Loucy (cell line): ENCODE measurements around the gene DOCK10.

Experiments
- H2AFZ ChIP-seq: fragments of 200-600 bp; sonication (generic); 2 replicates; pipeline ENCODE4 v1.6.0; 2016; ENCODE audit warnings: antibody characterized with exemption, mild to moderate bottlenecking, low read length, moderate library complexity
- H3F3A ChIP-seq: fragments of 200-600 bp; 2 replicates; pipeline ENCODE4 v1.6.0; 2016; ENCODE audit warnings: antibody characterized with exemption, low read depth, mild to moderate bottlenecking
- H3K27me3 ChIP-seq: fragments of 200-600 bp; sonication (generic); 2 replicates; pipeline ENCODE4 v1.6.1; 2014; ENCODE audit warnings: low read length, mild to moderate bottlenecking; ENCODE audit not compliant: insufficient read depth, poor library complexity, severe bottlenecking
- H3K36me3 ChIP-seq: fragments of 200-600 bp; sonication (generic); 2 replicates; pipeline ENCODE4 v1.6.1; 2016; ENCODE audit warnings: low read length; ENCODE audit not compliant: insufficient read depth
- H3K4me1 ChIP-seq: fragments of 200-600 bp; sonication (generic); 2 replicates; pipeline ENCODE4 v1.5.1; 2014; ENCODE audit warnings: low read length, mild to moderate bottlenecking; ENCODE audit not compliant: insufficient read depth, poor library complexity, severe bottlenecking
- H3K4me2 ChIP-seq: fragments of 200-600 bp; sonication (generic); 2 replicates; pipeline ENCODE4 v1.6.0; 2014; ENCODE audit warnings: antibody characterized with exemption, low read length, low read depth, mild to moderate bottlenecking; ENCODE audit not compliant: poor library complexity, severe bottlenecking
- H3K4me3 ChIP-seq: fragments of 200-600 bp; sonication (generic); 2 replicates; pipeline ENCODE4 v1.5.1; 2014; ENCODE audit warnings: low read length, mild to moderate bottlenecking, mixed read lengths; ENCODE audit not compliant: poor library complexity, severe bottlenecking
- H3K79me2 ChIP-seq: fragments of 200-600 bp; sonication (generic); 2 replicates; pipeline ENCODE4 v1.6.1; 2014; ENCODE audit warnings: low read length; ENCODE audit not compliant: insufficient read depth
- H3K9ac ChIP-seq: fragments of 200-600 bp; sonication (generic); 2 replicates; pipeline ENCODE4 v1.6.0; 2014; ENCODE audit warnings: mild to moderate bottlenecking, low read depth, low read length, moderate library complexity; ENCODE audit not compliant: poor library complexity, severe bottlenecking
- H3K9me2 ChIP-seq: fragments of 200-600 bp; sonication (generic); replicated peaks from 2 replicates; pipeline ENCODE4 v1.6.1; 2016; ENCODE audit warnings: low read depth, low read length, mixed read lengths
- H3K9me3 ChIP-seq: fragments of 200-600 bp; sonication (generic); 2 replicates; pipeline ENCODE4 v1.6.1; 2014; ENCODE audit warnings: mild to moderate bottlenecking, antibody characterized with exemption, low read length, low read depth; ENCODE audit not compliant: insufficient read depth
- H4K20me1 ChIP-seq: fragments of 200-600 bp; sonication (generic); 2 replicates; pipeline ENCODE4 v1.6.0; 2014; ENCODE audit warnings: antibody characterized with exemption, low read length, mild to moderate bottlenecking; ENCODE audit not compliant: insufficient read depth, poor library complexity, severe bottlenecking
- EZH2phosphoT487 ChIP-seq: fragments of 200-600 bp; IDR thresholded peaks from 2 replicates; pipeline ENCODE4 v1.6.1; 2018; ENCODE audit warnings: antibody characterized with exemption, mild to moderate bottlenecking, moderate library complexity, borderline replicate concordance
- TF ChIP-seq, protein P1 (sequence below): fragments of 200-600 bp; sonication (generic); conservative IDR thresholded peaks from 2 replicates; pipeline ENCODE4 v1.5.1; 2014; ENCODE audit warnings: mild to moderate bottlenecking, antibody characterized with exemption, low read length

The DOCK10 gene

DNA sequence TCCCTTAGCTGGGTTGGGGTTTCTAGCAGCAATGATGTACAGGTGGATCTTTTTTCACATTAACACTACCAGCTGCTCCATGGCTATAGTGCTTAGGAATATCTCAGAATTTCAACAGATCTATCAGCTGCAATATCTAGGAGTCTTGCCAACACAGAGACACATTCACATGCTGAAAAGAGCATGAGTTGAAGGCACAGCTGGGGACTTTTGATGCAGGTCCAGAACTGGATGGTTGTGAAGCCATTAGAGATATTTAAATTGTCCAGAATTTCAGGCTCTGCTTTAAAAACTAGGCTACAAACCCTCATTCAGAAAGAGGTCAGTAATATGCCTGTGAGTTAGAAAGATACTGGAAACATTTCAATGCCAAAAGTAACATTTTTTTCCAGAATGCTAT, 203.9 kb downstream of the DOCK10 start:
- H4K20me1 ChIP-seq, result no peaks in the 10 kb centered on the region
- no peak overlapping the region for H2AFZ ChIP-seq
- no peak overlapping the region for H3K4me3 ChIP-seq
- TF ChIP-seq EZH2phosphoT487, result no peak
- TF ChIP-seq, protein P1, sequence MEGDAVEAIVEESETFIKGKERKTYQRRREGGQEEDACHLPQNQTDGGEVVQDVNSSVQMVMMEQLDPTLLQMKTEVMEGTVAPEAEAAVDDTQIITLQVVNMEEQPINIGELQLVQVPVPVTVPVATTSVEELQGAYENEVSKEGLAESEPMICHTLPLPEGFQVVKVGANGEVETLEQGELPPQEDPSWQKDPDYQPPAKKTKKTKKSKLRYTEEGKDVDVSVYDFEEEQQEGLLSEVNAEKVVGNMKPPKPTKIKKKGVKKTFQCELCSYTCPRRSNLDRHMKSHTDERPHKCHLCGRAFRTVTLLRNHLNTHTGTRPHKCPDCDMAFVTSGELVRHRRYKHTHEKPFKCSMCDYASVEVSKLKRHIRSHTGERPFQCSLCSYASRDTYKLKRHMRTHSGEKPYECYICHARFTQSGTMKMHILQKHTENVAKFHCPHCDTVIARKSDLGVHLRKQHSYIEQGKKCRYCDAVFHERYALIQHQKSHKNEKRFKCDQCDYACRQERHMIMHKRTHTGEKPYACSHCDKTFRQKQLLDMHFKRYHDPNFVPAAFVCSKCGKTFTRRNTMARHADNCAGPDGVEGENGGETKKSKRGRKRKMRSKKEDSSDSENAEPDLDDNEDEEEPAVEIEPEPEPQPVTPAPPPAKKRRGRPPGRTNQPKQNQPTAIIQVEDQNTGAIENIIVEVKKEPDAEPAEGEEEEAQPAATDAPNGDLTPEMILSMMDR, result no peak
- H3K27me3 ChIP-seq, result no peaks in the 10 kb centered on the region
- H3K9ac ChIP-seq, result no peak overlapping the region
- no peaks in the 10 kb centered on the region for H3K9me2 ChIP-seq
- no peaks in the 10 kb centered on the region for H3K4me1 ChIP-seq
- no peak overlapping the region for H3K4me2 ChIP-seq
- H3F3A ChIP-seq, result no peaks in the 10 kb centered on the region
- H3K79me2 ChIP-seq, result no peaks in the 10 kb centered on the region
- no peaks in the 10 kb centered on the region for H3K9me3 ChIP-seq
- peaks cover 61% of the 10 kb centered on the region for H3K36me3 ChIP-seq

DNA sequence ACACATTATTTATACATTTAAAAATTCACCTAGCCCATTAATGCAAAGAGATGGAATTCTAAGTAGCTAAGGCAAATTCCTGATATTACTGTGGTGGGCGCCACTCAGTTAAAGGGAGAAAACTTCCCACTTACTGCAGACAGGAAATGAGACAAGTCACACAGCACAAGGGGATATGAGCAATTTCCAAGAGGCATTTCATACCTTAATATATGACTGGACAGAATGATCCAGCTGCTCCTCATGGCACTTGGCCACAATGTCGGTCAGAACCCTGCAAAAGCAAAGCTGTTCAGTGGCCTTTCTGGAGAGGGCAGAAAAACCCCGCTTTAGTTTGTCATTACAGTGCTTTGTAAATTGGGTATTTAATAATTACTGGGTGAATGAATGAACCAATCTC, 204.7 kb downstream of the DOCK10 start:
- H3K9me3 ChIP-seq, result no peaks in the 10 kb centered on the region
- H4K20me1 ChIP-seq, result no peaks in the 10 kb centered on the region
- H3K79me2 ChIP-seq, result no peaks in the 10 kb centered on the region
- H2AFZ ChIP-seq, result no peak overlapping the region
- no peaks in the 10 kb centered on the region for H3K27me3 ChIP-seq
- no peaks in the 10 kb centered on the region for H3K4me1 ChIP-seq
- no peak overlapping the region for H3K9ac ChIP-seq
- no peaks in the 10 kb centered on the region for H3K9me2 ChIP-seq
- no peak overlapping the region for H3K4me3 ChIP-seq
- H3K4me2 ChIP-seq, result no peak overlapping the region
- H3K36me3 ChIP-seq, result peaks cover 61% of the 10 kb centered on the region
- TF ChIP-seq, protein P1, result no peak
- no peak for TF ChIP-seq EZH2phosphoT487
- H3F3A ChIP-seq, result no peaks in the 10 kb centered on the region

DNA sequence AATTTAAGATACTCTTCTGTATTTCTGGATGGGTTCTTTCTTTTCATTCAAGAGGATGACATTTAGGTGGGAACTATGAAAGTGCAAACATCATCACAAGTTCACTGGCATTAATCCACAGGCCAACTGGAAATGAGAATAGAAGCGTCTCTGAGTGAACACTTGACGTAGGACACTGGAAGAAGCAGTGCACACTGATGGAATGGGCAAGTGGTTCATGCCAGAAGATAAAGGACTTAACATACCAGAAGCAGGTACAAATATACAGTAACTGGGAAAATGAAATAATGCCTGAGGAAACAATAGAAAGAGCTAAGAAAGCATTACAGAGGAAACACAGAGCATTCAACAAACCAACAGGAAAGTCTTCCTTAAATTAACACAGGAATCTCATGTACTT, 205.2 kb downstream of the DOCK10 start:
- Histone ChIP-seq H3K9me2 (no peaks in the 10 kb centered on the region), H3K36me3 (peaks cover 64% of the 10 kb centered on the region), H4K20me1 (no peaks in the 10 kb centered on the region), H3K9me3 (no peaks in the 10 kb centered on the region), H2AFZ (no peak overlapping the region), H3F3A (no peaks in the 10 kb centered on the region), H3K4me2 (no peak overlapping the region), H3K4me3 (no peak overlapping the region), H3K27me3 (no peaks in the 10 kb centered on the region), H3K4me1 (no peaks in the 10 kb centered on the region), H3K9ac (no peak overlapping the region), H3K79me2 (no peaks in the 10 kb centered on the region)
- TF ChIP-seq, protein P1, result no peak
- TF ChIP-seq EZH2phosphoT487, result no peak
